Prostate gland (tissue), 2 donors: Measurements from ENCODE around the gene SMARCA1.

ENCODE experiments used
- POLR2AphosphoS5 ChIP-seq: sonication (generic); formaldehyde crosslinking; IDR thresholded peaks from one replicate; pipeline ENCODE4 v1.6.1; 2017; ENCODE audit warnings: antibody characterized with exemption
- TF ChIP-seq, protein P1 (sequence below), 4 experiments: fragments of 200-600 bp in 2 of 4; fragments of 450-650 bp in 2 of 4; sonication (generic) in 2 of 4; IDR thresholded peaks; 1 replicate in 3 of 4; 2 replicates in 1 of 4; pipeline ENCODE4 v1.5.1; 2016 to 2019; ENCODE audit warnings: antibody characterized with exemption in 4 of 4, mild to moderate bottlenecking in 2 of 4, moderate library complexity in 2 of 4

DNA sequence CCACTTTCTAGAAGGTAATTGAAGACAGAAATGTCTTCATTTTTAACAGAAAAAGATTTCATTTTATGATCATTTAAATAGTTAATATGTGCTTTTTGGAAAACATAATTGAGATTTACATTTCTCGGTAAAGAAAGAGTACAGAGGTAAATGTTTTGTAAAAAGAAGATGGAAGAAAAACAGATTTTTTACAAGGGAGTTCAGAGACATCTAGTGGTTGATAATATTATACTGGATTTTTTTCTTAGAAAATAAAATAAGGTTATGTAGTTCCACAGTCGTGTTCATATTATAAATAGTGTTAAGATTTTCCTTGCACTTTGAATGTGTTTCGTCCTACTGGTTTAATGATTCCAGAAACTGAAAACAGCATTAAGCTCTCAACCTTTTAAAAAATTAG, 60.6 kb downstream of the SMARCA1 start:
- TF ChIP-seq POLR2AphosphoS5: no peak
- TF ChIP-seq, protein P1, sequence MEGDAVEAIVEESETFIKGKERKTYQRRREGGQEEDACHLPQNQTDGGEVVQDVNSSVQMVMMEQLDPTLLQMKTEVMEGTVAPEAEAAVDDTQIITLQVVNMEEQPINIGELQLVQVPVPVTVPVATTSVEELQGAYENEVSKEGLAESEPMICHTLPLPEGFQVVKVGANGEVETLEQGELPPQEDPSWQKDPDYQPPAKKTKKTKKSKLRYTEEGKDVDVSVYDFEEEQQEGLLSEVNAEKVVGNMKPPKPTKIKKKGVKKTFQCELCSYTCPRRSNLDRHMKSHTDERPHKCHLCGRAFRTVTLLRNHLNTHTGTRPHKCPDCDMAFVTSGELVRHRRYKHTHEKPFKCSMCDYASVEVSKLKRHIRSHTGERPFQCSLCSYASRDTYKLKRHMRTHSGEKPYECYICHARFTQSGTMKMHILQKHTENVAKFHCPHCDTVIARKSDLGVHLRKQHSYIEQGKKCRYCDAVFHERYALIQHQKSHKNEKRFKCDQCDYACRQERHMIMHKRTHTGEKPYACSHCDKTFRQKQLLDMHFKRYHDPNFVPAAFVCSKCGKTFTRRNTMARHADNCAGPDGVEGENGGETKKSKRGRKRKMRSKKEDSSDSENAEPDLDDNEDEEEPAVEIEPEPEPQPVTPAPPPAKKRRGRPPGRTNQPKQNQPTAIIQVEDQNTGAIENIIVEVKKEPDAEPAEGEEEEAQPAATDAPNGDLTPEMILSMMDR (IDR thresholded peaks at IDR 0.05): no peak
